Psoas muscle (tissue), 8 donors: ENCODE results near the gene TBC1D1. TPM values are rescaled to one million over a fixed set of nuclear protein-coding genes. Genes with fewer than 3 reads are reported as not detected.

Source experiments
- ATAC-seq, 4 donors: fragments of 200-7000 bp; cut with Tn5 transposase; one replicate each; pipeline ENCODE4 v1.9.1; 2020; ENCODE audit warnings: moderate library complexity in 3 of 4, mild to moderate bottlenecking in 2 of 4
- DNase-seq, 2 donors: peaks; one replicate each; pipeline ENCODE4 v3.0.0-alpha.2; 2020
- H3K27ac ChIP-seq: fragments of 200-600 bp; one replicate; pipeline ENCODE4 v1.8.0; 2022
- H3K27me3 ChIP-seq, 3 donors: fragments of 200-600 bp in 1 of 3; one replicate each; pipeline versions ENCODE4 v1.6.1 to v1.8.0; 2013 to 2022; ENCODE audit warnings: low read length in 2 of 3, mild to moderate bottlenecking in 2 of 3, moderate library complexity in 1 of 3; ENCODE audit not compliant: insufficient read depth in 3 of 3
- H3K36me3 ChIP-seq, 2 donors: fragments of 200-600 bp in 1 of 2; one replicate each; pipeline versions ENCODE4 v1.6.1 to v1.8.0; 2013 to 2022; ENCODE audit warnings: low read depth in 1 of 2, mild to moderate bottlenecking in 1 of 2, moderate library complexity in 1 of 2; ENCODE audit not compliant: insufficient read depth in 1 of 2
- H3K4me1 ChIP-seq: fragments of 200-600 bp; one replicate; pipeline ENCODE4 v1.8.0; 2022
- H3K4me3 ChIP-seq: fragments of 200-600 bp; one replicate; pipeline ENCODE4 v1.8.0; 2022; ENCODE audit warnings: mild to moderate bottlenecking
- H3K9me3 ChIP-seq: fragments of 200-600 bp; one replicate; pipeline ENCODE4 v1.8.0; 2022
- WGBS, 3 donors: extraction: QIAGEN DNeasy Blood & Tissue Kit; methylation state at CpG; one replicate each; pipeline versions ENCODE4 v1.1.6 to v1.1.7; 2013; 5-methylcytosine and 5-hydroxymethylcytosine counted together
- intact Hi-C, 2 donors: fragments of 100-400 bp; cut with DNase I; formaldehyde crosslinking; loops; one replicate each; pipeline versions ENCODE4 v1.11.0 to v1.14.2; 2022
- polyA plus RNA-seq, 3 donors: library from polyadenylated mRNA; stranded (reverse); fragments of 200-250 nt; gene quantifications; one replicate each; pipeline ENCODE4 v1.2.3, GENCODE V29; 2013
- total RNA-seq, 4 donors: library from RNA; stranded (reverse); fragmentation: NEBNext Ultra II Directional in 2 of 4; extraction: Animal tissue kit (Norgen Biotek cat#: 25700) in 2 of 4; gene quantifications; one replicate each; pipeline versions ENCODE4 v1.2.1 to v1.2.4, GENCODE V29; 2021 to 2023
- TF ChIP-seq, protein P1 (sequence below): fragments of 200-600 bp; IDR thresholded peaks from one replicate; pipeline ENCODE4 v1.8.0; 2022; ENCODE audit warnings: antibody characterized with exemption
- donor health status: healthy with polysubstance abuse.
- donor health status: DM: no; HTN: no; CAD: no; lungs with moderate emphysema.
- donor health status: Bipolar disorder and iron deficiency.
- donor health status: healthy.
- donor health status: DM: yes; HTN: yes; CAD: no.
- donor health status: DM: no; HTN: no; CAD: no.
- donor health status: DM: no; HTN: no; CAD: no.
- donor health status: DM: yes; HTN: yes; CAD: no.

The TBC1D1 gene
- total and polyA plus RNA-seq, 7 donors: 18.1 to 130 (median 42.5) TPM

DNA sequence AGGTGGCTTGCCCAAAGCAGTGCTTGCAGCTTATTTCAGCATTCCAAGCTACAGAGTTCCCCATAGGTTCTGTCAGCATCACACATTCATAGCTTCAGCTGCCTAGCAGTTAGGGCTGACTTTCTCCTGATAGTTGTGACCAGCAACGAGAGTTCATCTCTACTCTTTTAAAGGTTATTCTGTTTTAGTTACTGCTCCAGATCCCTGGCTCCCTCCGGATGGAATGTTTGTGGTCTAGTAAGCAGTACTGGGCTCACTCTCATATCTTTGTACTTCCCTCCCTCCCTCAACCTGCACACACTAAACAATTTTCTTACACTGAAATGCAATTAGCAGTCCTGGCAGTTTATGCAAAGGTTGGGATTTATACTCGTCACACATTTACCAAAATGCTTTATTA lies 113.2 kb downstream of the TBC1D1 start:
- Histone ChIP-seq H3K4me3 (no peak overlapping the region), H3K9me3 (no peaks in the 10 kb centered on the region), H3K27ac (no peak overlapping the region), H3K36me3 (peaks cover 0 to 2% of the 10 kb centered on the region in 2 donors), H3K4me1 (peaks cover 17% of the 10 kb centered on the region), H3K27me3 (no peaks in the 10 kb centered on the region)
- no peak for ATAC-seq
- 58 to 79% (median 69%) methylated on average over 3 of the region's 3 CpGs for WGBS, 3 donors
- intact Hi-C loops: no loop called here
- TF ChIP-seq, protein P1, sequence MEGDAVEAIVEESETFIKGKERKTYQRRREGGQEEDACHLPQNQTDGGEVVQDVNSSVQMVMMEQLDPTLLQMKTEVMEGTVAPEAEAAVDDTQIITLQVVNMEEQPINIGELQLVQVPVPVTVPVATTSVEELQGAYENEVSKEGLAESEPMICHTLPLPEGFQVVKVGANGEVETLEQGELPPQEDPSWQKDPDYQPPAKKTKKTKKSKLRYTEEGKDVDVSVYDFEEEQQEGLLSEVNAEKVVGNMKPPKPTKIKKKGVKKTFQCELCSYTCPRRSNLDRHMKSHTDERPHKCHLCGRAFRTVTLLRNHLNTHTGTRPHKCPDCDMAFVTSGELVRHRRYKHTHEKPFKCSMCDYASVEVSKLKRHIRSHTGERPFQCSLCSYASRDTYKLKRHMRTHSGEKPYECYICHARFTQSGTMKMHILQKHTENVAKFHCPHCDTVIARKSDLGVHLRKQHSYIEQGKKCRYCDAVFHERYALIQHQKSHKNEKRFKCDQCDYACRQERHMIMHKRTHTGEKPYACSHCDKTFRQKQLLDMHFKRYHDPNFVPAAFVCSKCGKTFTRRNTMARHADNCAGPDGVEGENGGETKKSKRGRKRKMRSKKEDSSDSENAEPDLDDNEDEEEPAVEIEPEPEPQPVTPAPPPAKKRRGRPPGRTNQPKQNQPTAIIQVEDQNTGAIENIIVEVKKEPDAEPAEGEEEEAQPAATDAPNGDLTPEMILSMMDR: no peak
- no peak for DNase-seq

DNA sequence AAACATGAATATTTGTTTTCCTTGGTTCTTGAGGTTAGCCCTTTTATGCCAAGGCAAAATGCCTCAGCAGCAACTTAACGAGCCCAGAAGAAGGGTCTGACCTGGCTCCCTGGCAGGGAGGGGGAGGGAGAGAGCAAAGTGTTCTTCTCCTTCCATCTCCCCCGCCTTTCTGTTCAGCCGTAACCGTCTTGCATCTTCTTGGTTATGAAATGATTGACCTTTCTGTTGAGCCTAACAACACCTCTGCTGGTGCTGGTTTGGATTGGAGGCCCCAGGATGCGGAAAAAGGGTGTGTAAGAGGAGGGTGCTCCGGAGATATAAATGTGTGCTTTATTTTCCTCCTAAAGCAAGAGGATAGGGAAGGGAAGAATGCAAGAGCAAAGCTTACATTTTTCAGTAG lies 114.0 kb downstream of the TBC1D1 start:
- Histone ChIP-seq H3K27me3 (no peaks in the 10 kb centered on the region), H3K4me1 (peaks cover 21% of the 10 kb centered on the region), H3K27ac (no peak overlapping the region), H3K36me3 (peaks cover 0 to 2% of the 10 kb centered on the region in 2 donors), H3K4me3 (no peak overlapping the region), H3K9me3 (no peaks in the 10 kb centered on the region)
- WGBS, 3 donors: 73 to 77% (median 74%) methylated on average over 6 of the region's 6 CpGs
- intact Hi-C loops: no loop called here
- TF ChIP-seq, protein P1: no peak
- ATAC-seq (no peak), DNase-seq (no peak)

- no peak for DNase-seq
- peak in 2 of 4 donors; percentile 57 to 70 for ATAC-seq
- Histone ChIP-seq H3K27ac (no peak overlapping the region), H3K36me3 (peaks cover 0 to 2% of the 10 kb centered on the region in 2 donors), H3K4me1 (peaks cover 21% of the 10 kb centered on the region), H3K27me3 (no peaks in the 10 kb centered on the region), H3K4me3 (no peak overlapping the region), H3K9me3 (no peaks in the 10 kb centered on the region)
- WGBS, 3 donors: 56 to 63% (median 59%) methylated on average over 3 of the region's 3 CpGs
- intact Hi-C loops: no loop called here
- TF ChIP-seq, protein P1: no peak
These were observed 114.8 kb downstream of the TBC1D1 start for GRCh38 chr4:38005637-38006036.

DNA sequence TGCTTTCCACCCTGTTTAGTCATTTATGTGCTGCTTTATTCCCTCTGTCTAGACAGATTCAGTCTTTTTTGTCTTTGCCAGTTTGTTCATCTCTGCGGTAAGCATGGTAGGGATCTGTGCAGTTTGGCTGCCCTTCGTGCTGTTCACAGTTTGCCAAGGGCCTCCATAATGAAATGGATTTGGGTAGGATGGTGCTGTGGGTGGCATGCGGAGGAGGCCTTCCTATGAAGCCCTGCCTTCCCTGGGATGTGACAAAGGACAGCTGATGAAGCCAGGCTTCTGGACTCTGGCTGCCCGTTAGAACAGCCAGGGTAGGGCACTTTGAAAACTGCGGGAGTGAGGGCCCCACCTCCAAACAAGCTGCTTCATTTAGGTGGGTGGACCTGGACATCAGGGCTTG lies 116.8 kb downstream of the TBC1D1 start:
- DNase-seq: no peak
- intact Hi-C loops: no loop called here
- no peak for ATAC-seq
- Histone ChIP-seq H3K27ac (no peak overlapping the region), H3K4me1 (peaks cover 21% of the 10 kb centered on the region), H3K4me3 (no peak overlapping the region), H3K36me3 (no peaks in the 10 kb centered on the region), H3K27me3 (no peaks in the 10 kb centered on the region), H3K9me3 (no peaks in the 10 kb centered on the region)
- 73 to 76% (median 76%) methylated on average over 5 of the region's 5 CpGs for WGBS, 3 donors
- TF ChIP-seq, protein P1: no peak

- 80 to 92% (median 82%) methylated on average over 3 of the region's 3 CpGs for WGBS, 3 donors
- no peaks in the 10 kb centered on the region for H3K36me3 ChIP-seq
- no peak overlapping the region for H3K27ac ChIP-seq
- TF ChIP-seq, protein P1: no peak
- H3K9me3 ChIP-seq: no peaks in the 10 kb centered on the region
- no peak overlapping the region for H3K4me3 ChIP-seq
- H3K27me3 ChIP-seq: no peaks in the 10 kb centered on the region
- ATAC-seq (peak in 2 of 4 donors; percentile 65 to 68), DNase-seq (no peak)
- intact Hi-C loops: no loop called here
- H3K4me1 ChIP-seq: peaks cover 27% of the 10 kb centered on the region
These were observed 117.7 kb downstream of the TBC1D1 start for GRCh38 chr4:38008571-38009021.
